ENCODE data around the gene GALNT17.
"Not testable (repeated sequence)": the region's sequence is repeated elsewhere in the genome, so short reads cannot be mapped to it uniquely, and the experiment has no call there.

The GALNT17 gene

DNA sequence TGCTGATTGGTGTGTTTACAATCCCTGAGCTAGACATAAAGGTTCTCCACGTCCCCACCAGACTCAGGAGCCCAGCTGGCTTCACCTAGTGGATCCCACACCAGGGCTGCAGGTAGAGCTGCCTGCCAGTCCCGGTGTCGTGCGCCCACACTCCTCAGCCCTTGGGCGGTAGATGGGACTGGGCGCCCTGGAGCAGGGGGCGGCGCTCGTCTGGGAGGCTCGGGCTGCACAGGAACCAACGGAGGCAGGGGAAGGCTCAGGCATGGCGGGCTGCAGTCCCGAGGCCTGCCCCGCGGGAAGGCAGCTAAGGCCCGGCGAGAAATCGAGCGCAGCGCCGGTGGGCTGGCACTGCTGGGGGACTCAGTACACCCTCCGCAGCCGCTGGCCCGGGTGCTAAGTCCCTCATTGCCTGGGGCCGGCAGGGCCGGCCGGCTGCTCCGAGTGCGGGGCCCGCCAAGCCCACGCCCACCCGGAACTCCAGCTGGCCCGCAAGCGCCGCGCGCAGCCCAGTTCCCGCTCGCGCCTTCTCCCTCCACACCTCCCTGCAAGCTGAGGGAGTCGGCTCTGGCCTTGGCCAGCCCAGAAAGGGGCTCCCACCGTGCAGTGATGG lies 606.1 kb downstream of the GALNT17 start:
- DNase-seq (ENCODE audit: low read depth, low spot score): not testable (repeated sequence)

DNA sequence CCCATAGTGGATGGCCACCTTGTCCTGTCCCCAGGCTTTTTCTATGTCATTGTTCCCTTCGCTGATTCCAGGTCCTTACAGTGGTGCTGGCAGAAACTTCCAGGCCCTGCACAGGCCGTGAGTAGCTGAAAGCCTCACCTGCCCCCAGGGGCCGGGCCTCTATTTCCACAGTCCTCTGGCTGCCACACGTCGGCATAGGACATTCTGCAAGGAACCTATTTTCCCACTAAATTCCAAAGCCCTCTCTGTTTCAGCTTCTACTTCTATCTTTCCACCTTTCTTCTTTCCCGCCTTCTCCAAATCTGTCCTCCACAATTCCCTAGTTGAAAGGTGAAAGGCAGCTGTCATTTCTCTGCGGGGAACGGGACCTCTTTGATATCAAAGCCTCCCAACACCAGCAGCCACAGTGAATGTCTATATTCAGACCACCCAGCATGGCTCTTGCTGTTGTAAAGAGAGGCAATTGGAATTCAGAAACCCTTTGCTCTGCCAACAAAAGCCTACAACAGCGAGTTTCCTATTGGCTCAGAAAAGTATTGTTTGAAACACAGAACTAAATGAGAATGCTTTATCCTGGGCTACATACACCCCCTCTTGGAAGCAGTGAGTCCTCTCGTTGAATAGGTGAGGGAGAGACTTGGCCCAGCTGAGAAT lies 607.7 kb downstream of the GALNT17 start:
- no peak for DNase-seq (ENCODE audit: low read depth, low spot score)

DNA sequence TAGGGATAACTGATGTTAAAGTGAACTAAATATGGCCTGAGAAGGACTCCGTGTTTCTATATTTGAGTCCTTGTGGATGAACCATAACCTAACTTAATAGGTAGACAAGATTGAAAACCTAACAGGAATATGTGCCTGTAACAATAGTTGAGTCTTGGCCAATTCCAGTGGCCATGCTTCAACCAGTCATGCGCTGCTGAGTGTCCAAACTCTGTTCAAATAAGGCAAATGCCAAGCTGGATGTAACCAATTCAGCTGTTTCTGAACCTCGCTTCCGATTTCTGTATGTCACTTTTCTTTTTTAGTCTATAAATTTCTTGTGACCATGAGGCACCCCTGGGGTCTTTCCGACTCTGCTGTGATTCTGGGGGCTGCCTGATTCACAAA lies 608.2 kb downstream of the GALNT17 start:
- no peak for DNase-seq (ENCODE audit: low read depth, low spot score)

DNA sequence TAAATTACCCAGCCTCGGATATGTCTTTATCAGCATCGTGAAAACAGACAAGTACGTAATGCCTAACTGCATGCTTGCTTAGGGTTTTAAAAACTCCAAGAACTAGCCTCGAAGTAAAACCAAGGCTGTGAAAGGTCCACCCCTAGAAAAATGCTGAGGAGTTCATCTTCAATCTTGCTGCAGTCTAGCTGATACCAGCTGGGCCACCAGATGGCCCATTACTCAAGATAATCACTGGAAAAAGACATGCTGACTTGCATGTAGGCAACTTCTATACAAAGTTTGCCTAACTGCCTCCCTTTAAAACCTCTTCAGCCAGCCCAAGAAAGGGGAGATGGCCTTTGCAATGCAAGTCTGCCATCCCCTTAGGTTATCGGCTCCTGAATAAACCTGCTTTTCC lies 614.1 kb downstream of the GALNT17 start:
- no peak for DNase-seq (ENCODE audit: low read depth, low spot score)

DNA sequence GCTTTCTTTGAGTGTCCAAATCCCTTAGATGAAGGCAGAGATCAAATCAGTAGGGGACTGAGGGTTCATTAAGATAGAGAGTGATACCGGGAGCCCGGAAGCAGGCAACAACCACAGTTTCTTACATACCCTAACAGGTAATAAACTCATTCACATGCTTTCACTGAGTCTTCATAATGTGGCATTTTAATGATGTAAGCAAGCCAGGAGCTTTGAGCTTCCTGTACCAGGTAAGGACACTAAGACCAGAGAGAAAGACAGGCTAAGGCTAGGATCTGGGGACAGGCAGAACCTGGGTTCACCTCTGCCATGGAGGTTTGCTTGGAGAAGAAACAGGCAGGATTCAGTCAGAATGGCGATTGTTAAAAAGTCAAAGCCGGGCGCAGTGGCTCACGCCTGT lies 618.3 kb downstream of the GALNT17 start:
- no peak for DNase-seq (ENCODE audit: low read depth, low spot score)

DNA sequence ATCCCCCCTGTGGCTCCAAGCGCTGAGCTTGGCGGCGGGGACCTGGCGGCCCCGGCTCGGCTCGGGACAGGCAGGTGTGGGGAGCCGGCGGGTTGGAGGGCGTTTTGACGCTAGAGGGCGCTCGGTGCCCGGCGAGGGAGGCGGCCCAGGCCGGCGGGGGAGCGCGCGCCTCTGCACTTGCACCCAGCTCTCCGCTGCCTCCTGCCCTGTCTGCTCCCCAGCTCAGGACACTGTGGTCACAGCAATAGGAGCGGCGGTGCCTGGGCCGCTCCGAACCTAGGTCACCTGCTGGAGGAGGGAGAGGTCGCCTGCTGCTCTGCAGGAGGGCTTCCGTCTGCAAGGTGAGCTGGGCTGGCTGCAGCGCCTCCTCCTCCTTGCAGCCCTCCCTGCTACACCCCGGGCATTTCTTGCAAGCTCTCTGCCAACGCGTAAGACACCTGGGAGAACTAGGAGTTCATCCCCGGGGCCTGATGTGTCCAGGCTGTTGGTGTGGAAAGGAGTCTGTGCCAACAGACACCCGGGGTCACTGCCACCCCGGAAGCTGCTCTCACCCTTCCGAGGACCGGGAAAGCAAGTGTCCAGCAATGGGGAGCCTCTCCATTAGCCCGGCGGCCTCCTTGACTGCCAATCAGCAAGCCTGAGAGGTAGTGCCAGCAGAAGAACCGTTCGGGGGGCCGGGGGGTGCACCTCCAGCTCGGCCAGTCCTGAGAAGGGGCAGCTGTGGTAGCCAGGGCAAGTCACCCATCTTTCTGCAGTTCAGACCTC lies 620.4 kb downstream of the GALNT17 start:
- peak; percentile 76 for DNase-seq (ENCODE audit: low read depth, low spot score)

DNA sequence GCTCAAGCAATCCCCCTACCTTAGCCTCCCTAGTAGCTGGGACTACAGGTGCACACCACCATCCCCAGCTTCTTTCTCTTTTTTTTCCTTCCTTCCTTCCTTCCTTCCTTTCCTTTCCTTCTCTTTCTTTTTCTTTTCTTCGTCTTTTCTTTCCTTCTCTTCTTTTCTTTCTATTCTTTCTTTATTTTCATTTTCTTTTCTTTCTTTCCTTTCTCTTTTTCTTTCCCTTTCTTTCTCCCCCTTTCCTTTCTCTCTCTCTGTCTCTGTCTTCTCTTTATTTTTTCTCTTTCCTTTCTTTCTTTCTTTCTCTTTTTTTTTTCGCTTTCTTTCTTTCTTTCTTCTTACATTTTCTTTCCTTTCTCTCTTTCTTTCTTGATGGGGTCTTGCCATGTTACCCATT lies 621.3 kb downstream of the GALNT17 start:
- no peak for DNase-seq (ENCODE audit: low read depth, low spot score)

DNA sequence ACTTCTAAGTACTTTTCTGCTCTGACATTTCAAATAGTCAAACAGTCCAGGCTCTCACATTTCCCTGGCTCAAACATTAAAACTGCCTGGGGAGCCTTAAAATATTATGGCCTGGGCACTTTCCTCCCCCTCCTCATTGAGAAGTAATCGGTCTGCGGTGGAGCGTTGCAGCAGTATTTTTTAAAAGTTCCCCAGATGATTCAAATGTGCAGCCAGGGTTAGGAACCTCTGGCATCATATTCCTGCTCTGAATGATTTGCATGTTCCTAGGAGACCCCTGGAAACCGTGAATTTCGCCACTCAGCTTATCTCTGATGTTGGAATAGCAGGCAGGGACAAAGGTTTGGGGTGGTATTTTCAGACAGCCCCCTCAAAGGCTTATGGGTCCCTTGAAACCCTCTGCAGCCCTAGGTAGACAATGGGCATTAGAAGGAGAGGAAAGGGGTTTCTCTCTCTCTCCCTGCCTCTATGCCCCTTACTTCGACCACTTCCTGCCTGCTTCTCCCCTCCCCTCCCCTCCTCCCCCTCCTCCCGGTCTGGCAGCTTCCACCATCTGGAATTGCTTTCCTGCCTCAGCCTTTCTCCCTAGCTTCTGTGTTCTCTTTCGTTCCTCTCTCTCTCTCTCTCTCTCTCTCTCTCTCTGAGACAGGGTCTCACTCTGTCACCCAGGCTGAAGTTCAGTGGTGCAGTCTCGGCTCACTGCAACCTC lies 622.2 kb downstream of the GALNT17 start:
- DNase-seq (ENCODE audit: low read depth, low spot score): no peak

DNA sequence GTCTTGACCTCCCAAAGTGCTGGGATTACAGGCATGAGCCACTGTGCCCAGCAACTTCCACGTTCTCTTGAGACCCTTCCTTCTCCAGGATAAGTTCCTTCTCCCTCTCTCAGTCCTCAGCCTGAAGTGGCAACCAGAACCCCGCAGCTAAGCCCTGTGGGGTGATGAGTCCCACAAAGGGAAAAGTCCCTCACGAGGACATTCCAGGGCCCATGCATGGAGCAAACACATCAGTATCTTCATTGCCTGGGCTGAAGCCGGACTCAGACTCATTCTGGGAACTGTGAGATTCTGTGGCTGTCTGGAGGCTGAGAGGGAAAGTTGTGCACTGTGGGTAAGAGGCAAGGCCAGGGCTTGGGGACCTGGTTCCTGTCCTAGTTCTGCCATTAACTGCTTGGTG lies 622.9 kb downstream of the GALNT17 start:
- DNase-seq (ENCODE audit: low read depth, low spot score): no peak

DNA sequence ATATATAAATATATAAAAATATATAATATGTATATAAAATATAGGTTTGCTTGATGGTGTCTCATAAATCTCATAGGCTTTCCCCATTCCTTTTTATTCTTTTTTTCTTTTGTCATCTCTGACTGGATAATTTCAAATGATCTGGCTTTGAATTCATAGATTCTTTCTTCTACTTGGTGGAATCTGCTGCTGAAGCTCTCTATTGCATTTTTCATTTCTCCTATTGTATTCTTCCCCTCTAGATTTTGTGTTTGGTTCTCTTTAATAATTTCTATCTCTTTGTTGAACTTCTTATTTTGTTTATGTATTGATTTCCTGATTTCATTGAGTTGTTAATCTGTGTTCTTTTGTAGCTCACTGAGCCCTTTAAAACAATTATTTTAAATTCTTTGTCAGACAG lies 629.4 kb downstream of the GALNT17 start:
- no peak for DNase-seq (ENCODE audit: low read depth, low spot score)

All from astrocyte of the hippocampus (primary cell).